ENCODE results near the gene DNAL4. TPM values are rescaled to one million over a fixed set of nuclear protein-coding genes. Genes with fewer than 3 reads are reported as not detected.

DNAL4 gene
- total RNA-seq, 3 donors from 2014 or later: 14.7 to 17.6 (median 16.1) TPM

GRCh38 chr22:38741166-38741565 lies 52.8 kb downstream of the DNAL4 start:
- Histone ChIP-seq H3K4me3 (no peak overlapping the region), H3K9me3 (no peaks in the 10 kb centered on the region), H3K36me3 (ENCODE audit: low read depth) (peaks cover 55% of the 10 kb centered on the region), H3K4me1 (ENCODE audit: low read depth) (peaks cover 3% of the 10 kb centered on the region)
- peak in 1 of 3 donors; percentile 27 for DNase-seq
- TF ChIP-seq CTCF (IDR thresholded peaks at IDR 0.05): no peak
- no peak for ATAC-seq
- intact Hi-C loops (cut with DNase I, micrococcal nuclease): no loop called here

- Histone ChIP-seq H3K9me3 (no peaks in the 10 kb centered on the region), H3K4me3 (no peak overlapping the region), H3K36me3 (ENCODE audit: low read depth) (peaks cover 55% of the 10 kb centered on the region), H3K4me1 (ENCODE audit: low read depth) (peaks cover 3% of the 10 kb centered on the region)
- intact Hi-C loops (cut with DNase I, micrococcal nuclease): no loop called here
- DNase-seq (peak in 1 of 3 donors; percentile 26), ATAC-seq (peak; percentile 33)
- no peak for TF ChIP-seq CTCF (IDR thresholded peaks at IDR 0.05)
These were observed 53.2 kb downstream of the DNAL4 start for GRCh38 chr22:38740754-38741153.

GRCh38 chr22:38740116-38740723 lies 53.7 kb downstream of the DNAL4 start:
- no peak for TF ChIP-seq CTCF (IDR thresholded peaks at IDR 0.05)
- peak in 1 of 3 donors; percentile 46 for DNase-seq
- ATAC-seq: no peak
- Histone ChIP-seq H3K4me3 (no peak overlapping the region), H3K36me3 (ENCODE audit: low read depth) (peaks cover 55% of the 10 kb centered on the region), H3K4me1 (ENCODE audit: low read depth) (peaks cover 2% of the 10 kb centered on the region), H3K9me3 (no peaks in the 10 kb centered on the region)
- intact Hi-C loops (cut with DNase I, micrococcal nuclease): no loop called here

GRCh38 chr22:38739300-38740055 lies 54.5 kb downstream of the DNAL4 start:
- DNase-seq (peak in 2 of 3 donors; percentile 25 to 43), ATAC-seq (no peak)
- Histone ChIP-seq H3K9me3 (no peaks in the 10 kb centered on the region), H3K4me3 (no peak overlapping the region), H3K4me1 (ENCODE audit: low read depth) (no peaks in the 10 kb centered on the region), H3K36me3 (ENCODE audit: low read depth) (peaks cover 48% of the 10 kb centered on the region)
- intact Hi-C loops (cut with DNase I, micrococcal nuclease): no loop called here
- no peak for TF ChIP-seq CTCF (IDR thresholded peaks at IDR 0.05)

GRCh38 chr22:38738475-38739070 lies 55.4 kb downstream of the DNAL4 start:
- no peak for TF ChIP-seq CTCF (IDR thresholded peaks at IDR 0.05)
- H3K36me3 ChIP-seq (ENCODE audit: low read depth): peaks cover 47% of the 10 kb centered on the region
- DNase-seq: peak in 2 of 3 donors; percentile 21 to 35
- no peak for ATAC-seq
- intact Hi-C loops (cut with DNase I, micrococcal nuclease): no loop called here
- H3K9me3 ChIP-seq: no peaks in the 10 kb centered on the region
- H3K4me1 ChIP-seq (ENCODE audit: low read depth): no peaks in the 10 kb centered on the region
- H3K4me3 ChIP-seq: no peak overlapping the region
